Measurements from ENCODE around the gene PYCR2.

DNA sequence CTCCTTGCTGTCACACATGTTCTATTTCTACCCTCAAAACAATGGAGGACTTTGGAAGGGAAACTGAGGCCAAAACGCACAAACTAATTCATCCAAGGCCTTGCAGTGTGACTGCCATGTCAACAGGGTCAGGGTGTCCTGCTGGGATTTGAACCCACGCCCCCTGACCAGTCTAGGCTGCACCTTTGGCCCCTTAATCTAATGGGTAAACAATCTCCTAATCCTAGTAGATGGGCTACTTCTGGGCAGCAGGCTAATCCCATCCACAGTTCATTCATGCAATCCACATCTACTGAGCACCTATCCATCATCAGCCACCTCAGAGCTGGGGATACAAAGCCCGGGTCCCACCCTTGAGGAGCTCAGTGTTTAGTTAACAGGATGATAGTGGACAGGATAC, 34.0 kb upstream of the PYCR2 start:
- TF ChIP-seq CTCF (IDR thresholded peaks at IDR 0.05) (no peak), POLR2AphosphoS5 (IDR thresholded peaks at IDR 0.05; ENCODE audit: low read depth, low read length) (no peak), SIN3A (IDR thresholded peaks at IDR 0.05; ENCODE audit: borderline replicate concordance, insufficient read depth, low read depth, low read length) (no peak), TCF7L2 (IDR thresholded peaks at IDR 0.05; ENCODE audit: low read depth, low read length) (no peak)
- TF ChIP-seq, protein P1, sequence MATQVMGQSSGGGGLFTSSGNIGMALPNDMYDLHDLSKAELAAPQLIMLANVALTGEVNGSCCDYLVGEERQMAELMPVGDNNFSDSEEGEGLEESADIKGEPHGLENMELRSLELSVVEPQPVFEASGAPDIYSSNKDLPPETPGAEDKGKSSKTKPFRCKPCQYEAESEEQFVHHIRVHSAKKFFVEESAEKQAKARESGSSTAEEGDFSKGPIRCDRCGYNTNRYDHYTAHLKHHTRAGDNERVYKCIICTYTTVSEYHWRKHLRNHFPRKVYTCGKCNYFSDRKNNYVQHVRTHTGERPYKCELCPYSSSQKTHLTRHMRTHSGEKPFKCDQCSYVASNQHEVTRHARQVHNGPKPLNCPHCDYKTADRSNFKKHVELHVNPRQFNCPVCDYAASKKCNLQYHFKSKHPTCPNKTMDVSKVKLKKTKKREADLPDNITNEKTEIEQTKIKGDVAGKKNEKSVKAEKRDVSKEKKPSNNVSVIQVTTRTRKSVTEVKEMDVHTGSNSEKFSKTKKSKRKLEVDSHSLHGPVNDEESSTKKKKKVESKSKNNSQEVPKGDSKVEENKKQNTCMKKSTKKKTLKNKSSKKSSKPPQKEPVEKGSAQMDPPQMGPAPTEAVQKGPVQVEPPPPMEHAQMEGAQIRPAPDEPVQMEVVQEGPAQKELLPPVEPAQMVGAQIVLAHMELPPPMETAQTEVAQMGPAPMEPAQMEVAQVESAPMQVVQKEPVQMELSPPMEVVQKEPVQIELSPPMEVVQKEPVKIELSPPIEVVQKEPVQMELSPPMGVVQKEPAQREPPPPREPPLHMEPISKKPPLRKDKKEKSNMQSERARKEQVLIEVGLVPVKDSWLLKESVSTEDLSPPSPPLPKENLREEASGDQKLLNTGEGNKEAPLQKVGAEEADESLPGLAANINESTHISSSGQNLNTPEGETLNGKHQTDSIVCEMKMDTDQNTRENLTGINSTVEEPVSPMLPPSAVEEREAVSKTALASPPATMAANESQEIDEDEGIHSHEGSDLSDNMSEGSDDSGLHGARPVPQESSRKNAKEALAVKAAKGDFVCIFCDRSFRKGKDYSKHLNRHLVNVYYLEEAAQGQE (IDR thresholded peaks at IDR 0.05; ENCODE audit: insufficient read depth in 1 of 2, low read depth in 2 of 2, low read length in 1 of 2), result no peak

Data from Panc1 (cell line).